HepG2 (cell line): ENCODE results near the gene GGT1. TPM values are rescaled to one million over a fixed set of nuclear protein-coding genes. Genes with fewer than 3 reads are reported as not detected.

ENCODE experiments used
- CHD4 ChIP-seq: fragments of 200-600 bp; sonication (generic); IDR thresholded peaks from 2 replicates; pipeline ENCODE4 v1.7.0; 2017; ENCODE audit warnings: mild to moderate bottlenecking, low read length, borderline replicate concordance
- CREB3 ChIP-seq: sonication (generic); formaldehyde crosslinking; IDR thresholded peaks from 2 replicates; pipeline ENCODE4 v1.5.0; 2020; ENCODE audit warnings: missing genetic modification reagents
- DNMT3B ChIP-seq: conservative IDR thresholded peaks from 2 replicates; pipeline ENCODE4 v1.6.1; 2016; ENCODE audit warnings: missing biosample characterization, control low read depth
- ELF3 ChIP-seq: IDR thresholded peaks from 2 replicates; pipeline ENCODE4 v1.6.1; 2016; ENCODE audit warnings: missing genetic modification reagents, missing compliant biosample characterization
- FOXP1 ChIP-seq, 2 experiments: fragments of 450-650 bp in 1 of 2; IDR thresholded peaks; 2 replicates each; pipeline ENCODE4 v1.6.1; 2017 to 2018; ENCODE audit warnings: antibody characterized with exemption in 1 of 2
- HNRNPL ChIP-seq: fragments of 200-400 bp; formaldehyde crosslinking; IDR thresholded peaks from 2 replicates; pipeline ENCODE4 v1.6.1; 2017; ENCODE audit warnings: mild to moderate bottlenecking, low read depth, low read length
- KDM2A ChIP-seq: sonication (generic); formaldehyde crosslinking; IDR thresholded peaks from 2 replicates; pipeline ENCODE4 v1.4.0; 2020; ENCODE audit warnings: low read depth, missing genetic modification reagents, borderline replicate concordance
- KDM6A ChIP-seq: IDR thresholded peaks from 2 replicates; pipeline ENCODE4 v1.6.1; 2016; ENCODE audit warnings: low read depth
- MED1 ChIP-seq: sonication (generic); formaldehyde crosslinking; IDR thresholded peaks from 2 replicates; pipeline ENCODE4 v1.4.0; 2020; ENCODE audit warnings: missing genetic modification reagents
- REPIN1 ChIP-seq: sonication (generic); formaldehyde crosslinking; IDR thresholded peaks from 2 replicates; pipeline ENCODE4 v1.8.0; 2022; ENCODE audit warnings: missing genetic modification reagents, low read depth, mild to moderate bottlenecking, borderline replicate concordance
- TARDBP ChIP-seq: sonication (generic); formaldehyde crosslinking; IDR thresholded peaks from 2 replicates; pipeline ENCODE4 v1.8.0; 2022; ENCODE audit warnings: mild to moderate bottlenecking, missing genetic modification reagents
- TBX2 ChIP-seq: sonication (generic); formaldehyde crosslinking; IDR thresholded peaks from 2 replicates; pipeline ENCODE4 v1.5.0; 2020; ENCODE audit warnings: missing genetic modification reagents, mild to moderate bottlenecking, borderline replicate concordance
- ZNF264 ChIP-seq: sonication (generic); formaldehyde crosslinking; IDR thresholded peaks from 2 replicates; pipeline ENCODE4 v1.4.0; 2020; ENCODE audit warnings: missing genetic modification reagents
- ZNF280D ChIP-seq: sonication (generic); formaldehyde crosslinking; IDR thresholded peaks from 2 replicates; pipeline ENCODE4 v1.5.1; 2020; ENCODE audit warnings: mild to moderate bottlenecking, missing genetic modification reagents
- ZNF687 ChIP-seq: sonication (generic); formaldehyde crosslinking; IDR thresholded peaks from 2 replicates; pipeline ENCODE4 v1.5.1; 2020; ENCODE audit warnings: mild to moderate bottlenecking, missing genetic modification reagents, moderate library complexity
- polyA plus RNA-seq, 8 experiments: library from polyadenylated mRNA; depleted of rRNA in 3 of 8; stranded (reverse) in 7 of 8; unstranded in 1 of 8; fragments of >200 nt; fragmentation: Illumina TruSeq in 4 of 8; extraction: Trizol in 4 of 8; gene quantifications; 2 replicates each; pipeline versions ENCODE4 v1.2.1 to v1.2.3, GENCODE V29; 2011 to 2016; ENCODE audit warnings: low read depth in 4 of 8, missing spikeins in 1 of 8, mixed read lengths in 1 of 8; ENCODE audit not compliant: insufficient read depth in 1 of 8
- total RNA-seq, 5 experiments: library from RNA; depleted of rRNA; stranded (reverse); fragments of >200 nt; fragmentation: Illumina TruSeq; extraction: Trizol; gene quantifications; 2 replicates each; pipeline ENCODE4 v1.2.3, GENCODE V29; 2016; ENCODE audit warnings: low read depth in 1 of 5
- TF ChIP-seq, protein P1 (sequence below): sonication (generic); formaldehyde crosslinking; IDR thresholded peaks from 2 replicates; pipeline ENCODE4 v1.9.0; 2022; ENCODE audit warnings: missing genetic modification reagents, mild to moderate bottlenecking, borderline replicate concordance

GGT1 gene
- total and polyA plus RNA-seq, 2 of the 13 experiments (the other 11 are each of a cell fraction or from before 2014, with no cell fraction given), result 29.9 to 103 TPM

DNA sequence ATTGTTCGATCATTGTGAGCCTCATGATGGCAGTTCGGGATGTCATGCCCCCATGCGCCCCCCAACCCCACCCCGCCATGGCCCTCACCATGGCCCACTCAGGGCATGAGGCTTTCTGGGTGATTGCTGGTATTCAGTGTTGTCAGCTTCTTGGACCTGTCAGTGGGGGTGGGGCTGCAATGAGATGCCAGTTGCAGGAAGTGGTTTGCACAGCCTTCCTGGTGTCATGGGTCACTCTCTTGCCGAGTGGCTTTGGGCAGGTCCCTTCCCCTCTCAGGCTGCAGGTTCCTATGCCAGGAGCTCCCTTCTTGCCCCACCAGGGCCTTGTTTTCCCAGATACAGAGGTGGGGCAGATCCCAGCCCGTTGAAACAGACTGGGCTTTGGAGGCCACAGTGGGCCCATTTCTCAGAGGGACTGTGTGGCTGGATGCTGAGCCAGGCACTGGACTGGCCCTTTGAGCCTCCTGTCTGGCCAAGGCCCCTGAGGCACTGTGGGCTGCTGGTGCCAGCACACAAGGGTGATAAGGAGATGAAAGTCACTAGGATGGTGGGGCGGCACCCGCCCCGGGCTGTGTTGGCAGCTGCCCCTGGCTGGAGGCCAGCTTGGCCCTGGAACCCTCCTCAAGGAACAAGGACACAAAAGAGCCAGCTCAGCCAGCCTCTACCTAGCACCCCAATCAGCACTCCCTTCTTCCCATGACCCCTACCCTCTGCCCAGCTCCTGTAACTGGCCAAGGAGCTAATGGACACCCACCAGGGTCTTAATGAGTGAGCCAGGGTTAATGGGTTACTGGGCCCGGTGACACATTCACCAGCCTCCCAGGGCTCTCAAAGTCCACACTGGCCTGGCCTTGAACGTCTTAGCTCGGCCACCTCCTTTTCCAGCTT lies 1.5 kb upstream of the GGT1 start (continued):
- TF ChIP-seq ZNF687 (CRISPR knock-in tag) (peak; percentile 89), HNRNPL (peak; percentile 99), MED1 (CRISPR knock-in tag) (peak; percentile 80), TBX2 (CRISPR knock-in tag) (peak; percentile 98), ZNF264 (0 out of 2 replicates have a peak, but pooled peaks have one; percentile 26), REPIN1 (peak; percentile 39; the same call in 1 of the 2 replicates), ZNF280D (CRISPR knock-in tag) (no peak), DNMT3B (no peak), FOXP1 (IDR thresholded peaks at IDR 0.05) (no peak), FOXP1 (CRISPR knock-in tag; IDR thresholded peaks at IDR 0.05) (no peak), KDM6A (CRISPR knock-in tag) (peak; percentile 23), TARDBP (CRISPR knock-in tag) (peak; percentile 63; the same call in 1 of the 2 replicates), ELF3 (CRISPR knock-in tag) (peak; percentile 72), CREB3 (CRISPR knock-in tag) (no peak), CHD4 (peak; percentile 25; the same call in 1 of the 2 replicates), KDM2A (CRISPR knock-in tag) (peak; percentile 28; the same call in 1 of the 2 replicates)
- TF ChIP-seq, protein P1, sequence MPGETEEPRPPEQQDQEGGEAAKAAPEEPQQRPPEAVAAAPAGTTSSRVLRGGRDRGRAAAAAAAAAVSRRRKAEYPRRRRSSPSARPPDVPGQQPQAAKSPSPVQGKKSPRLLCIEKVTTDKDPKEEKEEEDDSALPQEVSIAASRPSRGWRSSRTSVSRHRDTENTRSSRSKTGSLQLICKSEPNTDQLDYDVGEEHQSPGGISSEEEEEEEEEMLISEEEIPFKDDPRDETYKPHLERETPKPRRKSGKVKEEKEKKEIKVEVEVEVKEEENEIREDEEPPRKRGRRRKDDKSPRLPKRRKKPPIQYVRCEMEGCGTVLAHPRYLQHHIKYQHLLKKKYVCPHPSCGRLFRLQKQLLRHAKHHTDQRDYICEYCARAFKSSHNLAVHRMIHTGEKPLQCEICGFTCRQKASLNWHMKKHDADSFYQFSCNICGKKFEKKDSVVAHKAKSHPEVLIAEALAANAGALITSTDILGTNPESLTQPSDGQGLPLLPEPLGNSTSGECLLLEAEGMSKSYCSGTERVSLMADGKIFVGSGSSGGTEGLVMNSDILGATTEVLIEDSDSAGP (CRISPR knock-in tag), result peak; percentile 33; the same call in 1 of the 2 replicates
